LNCAP (cell line): ENCODE data around the gene PAPPA.

Experiments used
- TF ChIP-seq, protein P1 (sequence below): fragments of 450-650 bp; IDR thresholded peaks from 2 replicates; pipeline ENCODE4 v1.5.1; 2017; ENCODE audit warnings: mild to moderate bottlenecking

The PAPPA gene

DNA sequence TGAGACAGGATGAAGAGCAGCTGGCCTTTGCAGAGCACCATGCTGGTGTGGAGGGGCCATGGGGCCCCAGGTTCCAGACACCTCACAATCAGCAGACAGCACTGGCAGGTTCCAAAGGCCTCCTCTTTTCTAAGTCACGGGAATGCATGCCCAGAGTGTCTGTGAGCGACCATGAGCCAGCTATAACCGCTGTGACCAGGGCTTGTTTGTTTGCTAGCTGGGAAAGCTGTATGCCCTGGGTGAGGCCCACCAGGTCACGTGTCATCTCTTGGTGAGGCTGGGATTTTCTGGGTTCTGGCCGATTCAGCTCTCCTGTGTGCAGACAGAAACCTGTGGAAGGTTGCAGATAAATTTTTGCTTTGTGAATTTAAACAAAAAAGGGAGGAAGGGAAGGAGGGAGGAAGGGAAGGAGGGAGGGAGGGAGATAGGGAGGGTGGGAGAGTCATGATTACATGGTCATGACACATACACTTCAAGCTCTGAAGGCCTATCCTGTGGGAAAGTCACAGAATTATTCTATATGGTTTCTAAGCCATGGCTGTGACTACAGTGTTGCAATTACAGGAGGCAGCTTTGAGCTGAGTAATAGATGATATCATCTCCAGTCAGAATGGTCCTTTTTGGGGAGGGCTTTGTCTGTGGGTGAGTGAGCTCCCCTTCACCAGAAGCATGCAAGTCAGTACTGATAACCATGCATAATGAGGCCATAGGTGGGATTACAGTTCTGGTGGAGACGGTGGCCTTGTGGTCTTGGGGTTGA, 37.2 kb downstream of the PAPPA start:
- TF ChIP-seq, protein P1, sequence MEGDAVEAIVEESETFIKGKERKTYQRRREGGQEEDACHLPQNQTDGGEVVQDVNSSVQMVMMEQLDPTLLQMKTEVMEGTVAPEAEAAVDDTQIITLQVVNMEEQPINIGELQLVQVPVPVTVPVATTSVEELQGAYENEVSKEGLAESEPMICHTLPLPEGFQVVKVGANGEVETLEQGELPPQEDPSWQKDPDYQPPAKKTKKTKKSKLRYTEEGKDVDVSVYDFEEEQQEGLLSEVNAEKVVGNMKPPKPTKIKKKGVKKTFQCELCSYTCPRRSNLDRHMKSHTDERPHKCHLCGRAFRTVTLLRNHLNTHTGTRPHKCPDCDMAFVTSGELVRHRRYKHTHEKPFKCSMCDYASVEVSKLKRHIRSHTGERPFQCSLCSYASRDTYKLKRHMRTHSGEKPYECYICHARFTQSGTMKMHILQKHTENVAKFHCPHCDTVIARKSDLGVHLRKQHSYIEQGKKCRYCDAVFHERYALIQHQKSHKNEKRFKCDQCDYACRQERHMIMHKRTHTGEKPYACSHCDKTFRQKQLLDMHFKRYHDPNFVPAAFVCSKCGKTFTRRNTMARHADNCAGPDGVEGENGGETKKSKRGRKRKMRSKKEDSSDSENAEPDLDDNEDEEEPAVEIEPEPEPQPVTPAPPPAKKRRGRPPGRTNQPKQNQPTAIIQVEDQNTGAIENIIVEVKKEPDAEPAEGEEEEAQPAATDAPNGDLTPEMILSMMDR: no peak

DNA sequence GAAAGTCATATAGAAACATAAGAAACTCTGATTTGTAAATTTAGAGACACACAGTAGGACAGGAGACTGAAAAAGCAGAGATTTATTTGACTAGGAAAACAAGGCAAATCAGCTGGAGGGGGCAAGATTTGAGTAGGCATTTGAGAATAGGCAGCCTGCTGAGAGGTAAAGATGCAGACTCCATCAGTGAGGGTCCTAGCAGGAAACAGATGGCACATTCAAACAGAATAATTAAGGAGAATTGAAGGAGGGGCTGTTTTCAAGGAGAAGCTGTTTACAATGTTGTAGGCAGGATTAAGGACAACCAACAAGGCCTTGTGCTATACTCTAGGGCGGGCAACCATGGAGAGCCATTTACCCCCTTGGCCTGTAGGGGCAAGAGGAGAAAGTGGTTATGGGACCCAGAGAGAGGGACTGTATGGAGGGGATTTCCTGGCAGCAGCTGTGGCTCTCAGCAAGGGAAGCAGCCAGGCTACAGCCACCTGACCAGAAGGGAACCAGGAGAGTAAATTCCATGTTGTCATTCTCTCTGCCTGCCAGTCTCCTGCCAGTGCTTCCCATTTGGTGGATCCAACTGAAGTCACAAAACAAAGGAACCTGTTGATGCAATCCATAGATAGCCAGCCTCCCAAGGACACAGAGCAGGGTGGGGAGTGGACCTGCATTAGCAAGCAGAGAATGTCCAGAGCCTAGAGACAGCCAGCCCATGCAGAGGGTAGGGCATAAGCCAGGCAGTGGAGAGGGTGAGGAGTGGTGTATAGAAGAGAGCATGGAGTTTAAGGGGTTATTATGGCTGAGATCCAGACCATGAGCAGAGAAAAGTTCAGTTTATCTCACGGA, 38.2 kb downstream of the PAPPA start:
- TF ChIP-seq, protein P1: no peak

DNA sequence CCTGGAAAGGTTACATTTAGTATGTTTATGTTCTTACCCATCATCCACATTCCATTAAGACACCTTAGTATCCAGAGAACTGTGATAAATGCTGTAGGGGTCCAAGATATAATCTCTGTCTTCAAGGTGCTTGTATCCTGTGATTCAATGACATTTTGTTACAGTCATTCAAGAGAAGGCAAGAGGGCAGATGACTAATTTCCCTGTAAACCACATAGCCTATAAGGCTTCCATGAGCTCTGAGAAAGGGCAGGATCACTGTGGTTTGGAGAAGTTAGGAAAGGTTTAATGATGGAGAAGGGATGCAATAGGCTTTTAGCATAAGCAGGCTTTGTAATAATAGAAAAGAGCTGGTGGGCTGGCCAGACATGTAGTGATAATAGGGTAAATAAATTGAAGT, 40.0 kb downstream of the PAPPA start:
- TF ChIP-seq, protein P1: no peak

DNA sequence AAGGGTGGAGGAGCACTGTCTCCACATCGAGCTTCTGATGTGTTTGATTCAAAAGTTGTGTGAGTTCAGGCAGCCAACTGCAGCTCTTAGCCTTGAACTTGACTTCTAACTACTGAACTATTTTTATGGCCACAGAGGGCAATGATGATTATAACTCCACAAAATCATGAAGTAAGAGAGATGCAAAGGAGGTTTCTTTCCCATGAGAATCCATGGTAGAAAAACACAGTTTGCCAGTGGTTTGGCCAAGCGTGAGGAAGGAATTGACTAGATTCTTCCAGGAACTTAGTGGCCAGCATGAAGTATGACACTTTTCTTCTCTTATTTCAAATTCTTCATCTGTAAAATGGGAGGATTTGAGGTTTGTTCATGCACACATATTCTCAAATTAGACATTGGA, 43.2 kb downstream of the PAPPA start:
- TF ChIP-seq, protein P1: no peak

DNA sequence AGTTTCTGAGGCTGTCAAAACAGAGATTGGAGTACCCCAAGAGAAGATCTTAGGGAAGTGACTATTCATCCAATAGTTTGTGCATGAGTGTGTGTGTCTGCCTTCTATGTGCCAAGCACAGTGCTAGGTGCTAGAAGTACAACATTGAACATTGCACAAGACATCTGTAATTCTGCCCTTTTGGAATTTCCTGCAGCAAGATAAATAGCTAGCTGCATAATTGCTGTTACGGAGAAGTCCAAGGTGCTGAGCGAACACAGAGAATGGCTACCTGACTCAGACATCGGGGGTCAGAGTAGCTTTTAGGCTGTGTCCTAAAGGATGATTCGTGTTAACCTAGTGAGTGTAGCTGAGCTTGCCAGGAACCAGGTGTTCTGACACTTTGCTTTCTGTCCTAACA, 44.8 kb downstream of the PAPPA start:
- TF ChIP-seq, protein P1: no peak

DNA sequence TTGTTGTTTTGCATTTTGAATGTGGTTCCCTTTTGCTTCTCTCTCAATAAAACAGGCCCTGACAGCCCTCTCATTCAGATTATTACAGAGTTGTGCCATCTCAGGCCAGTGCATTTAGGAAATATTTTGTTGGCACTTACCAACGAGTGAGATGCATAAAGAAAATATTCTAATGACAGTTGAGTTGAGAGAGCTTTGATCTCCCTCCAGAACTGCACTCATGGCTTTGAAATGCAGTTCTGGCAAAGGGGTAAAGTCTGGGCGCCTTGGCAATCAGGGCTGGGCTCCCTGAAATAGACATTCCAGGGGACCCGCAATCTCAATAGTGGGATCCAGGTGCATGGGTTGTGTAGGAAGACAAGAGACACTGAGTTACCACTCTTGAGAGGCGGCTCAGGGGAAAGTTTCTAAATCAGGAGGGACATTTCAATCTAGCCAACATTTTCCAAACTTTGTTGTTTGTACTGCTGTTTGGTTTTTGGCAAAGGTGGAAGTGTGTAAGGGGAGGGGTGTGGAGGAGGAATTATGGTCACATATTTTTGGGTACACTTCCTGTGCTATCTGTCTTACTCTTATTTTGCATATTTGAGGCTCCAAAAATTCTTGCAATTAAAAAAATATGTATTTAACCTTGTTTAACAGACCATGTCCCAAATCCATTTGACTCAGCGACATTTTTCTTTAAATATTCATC, 48.8 kb downstream of the PAPPA start:
- TF ChIP-seq, protein P1: no peak

DNA sequence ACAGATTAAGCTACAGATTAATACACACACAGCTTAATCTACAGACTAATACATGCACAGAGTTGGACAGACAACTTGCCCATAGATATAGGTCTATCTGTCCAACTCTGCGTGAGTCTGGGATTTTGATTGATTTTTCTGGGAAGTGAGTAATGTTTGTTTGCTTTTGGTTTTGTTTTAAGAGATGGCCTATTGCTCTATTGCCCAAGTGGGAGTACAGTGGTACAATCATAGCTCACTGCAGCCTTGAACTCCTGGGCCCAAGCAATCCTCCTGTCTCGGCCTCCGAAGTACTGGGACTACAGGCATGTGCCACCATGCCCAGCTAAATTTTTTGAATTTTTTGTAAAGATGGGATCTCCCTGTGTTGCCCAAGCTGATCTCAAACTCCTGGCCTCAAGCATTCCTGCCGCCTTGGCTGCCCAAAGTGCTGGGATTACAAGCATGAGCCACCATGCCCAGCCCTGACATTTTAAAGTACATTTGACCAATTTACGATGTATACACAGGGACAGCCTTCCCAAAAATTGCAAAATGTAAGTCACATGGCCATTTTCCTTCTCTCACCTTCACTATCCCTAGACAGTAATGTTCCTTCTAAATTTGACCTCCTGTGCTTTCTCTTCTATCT, 50.8 kb downstream of the PAPPA start:
- TF ChIP-seq, protein P1: no peak
